Neural cell (in vitro differentiated cells): Measurements from ENCODE around the gene NELL1. TPM values are rescaled to one million over a fixed set of nuclear protein-coding genes. Genes with fewer than 3 reads are reported as not detected.

Experiments
- H2AFZ ChIP-seq: fragments of 200-600, 300-800 bp; sonication (generic), shearing (Covaris generic); 2 replicates; pipeline ENCODE4 v1.6.0; 2014; ENCODE audit warnings: low read depth, mild to moderate bottlenecking, antibody characterized with exemption, low read length, moderate library complexity
- H3F3A ChIP-seq: fragments of 200-600 bp; shearing (Covaris generic); 2 replicates; pipeline ENCODE4 v1.6.1; 2016; ENCODE audit warnings: mild to moderate bottlenecking, moderate library complexity, mixed read lengths, antibody characterized with exemption, low read length; ENCODE audit not compliant: insufficient read depth, poor library complexity, severe bottlenecking
- H3K27ac ChIP-seq: fragments of 200-600, 300-800 bp; sonication (generic), shearing (Covaris generic); 2 replicates; pipeline ENCODE4 v1.5.1; 2014; ENCODE audit warnings: mild to moderate bottlenecking, low read length, moderate library complexity
- H3K27me3 ChIP-seq: fragments of 300-800, 200-600 bp; sonication (generic), shearing (Covaris generic); 2 replicates; pipeline ENCODE4 v1.6.0; 2014; ENCODE audit warnings: mild to moderate bottlenecking, low read depth, low read length, moderate library complexity; ENCODE audit not compliant: insufficient read depth
- H3K36me3 ChIP-seq: fragments of 300-800, 200-600 bp; sonication (generic), shearing (Covaris generic); 2 replicates; pipeline ENCODE4 v1.5.1; 2014; ENCODE audit warnings: mild to moderate bottlenecking, antibody characterized with exemption, low read length, moderate library complexity; ENCODE audit not compliant: insufficient read depth
- H3K4me2 ChIP-seq: fragments of 300-800, 200-600 bp; sonication (generic), shearing (Covaris generic); 2 replicates; pipeline ENCODE4 v1.6.0; 2014; ENCODE audit warnings: mild to moderate bottlenecking, low read length
- H3K4me3 ChIP-seq: fragments of 300-800, 200-600 bp; sonication (generic), shearing (Covaris generic); 2 replicates; pipeline ENCODE4 v1.5.1; 2014; ENCODE audit warnings: mild to moderate bottlenecking, low read length, moderate library complexity
- H3K79me2 ChIP-seq: fragments of 200-600 bp; shearing (Covaris generic); replicated peaks from 2 replicates; pipeline ENCODE4 v1.6.0; 2014; ENCODE audit warnings: mild to moderate bottlenecking, low read length, moderate library complexity; ENCODE audit not compliant: insufficient read depth
- H3K9ac ChIP-seq: fragments of 300-800, 200-600 bp; sonication (generic), shearing (Covaris generic); 2 replicates; pipeline ENCODE4 v1.6.1; 2016; ENCODE audit warnings: mild to moderate bottlenecking, low read length, mixed read lengths
- H3K9me2 ChIP-seq: fragments of 200-600 bp; shearing (Covaris generic); 2 replicates; pipeline ENCODE4 v1.6.1; 2016; ENCODE audit warnings: mild to moderate bottlenecking, low read length, mixed read lengths; ENCODE audit not compliant: insufficient read depth
- H3K9me3 ChIP-seq: fragments of 200-600, 300-800 bp; sonication (generic), shearing (Covaris generic); 2 replicates; pipeline ENCODE4 v1.6.1; 2016; ENCODE audit warnings: mild to moderate bottlenecking, mixed run types, low read length, moderate library complexity, mixed read lengths
- H4K20me1 ChIP-seq: fragments of 200-600 bp; shearing (Covaris generic); 2 replicates; pipeline ENCODE4 v1.6.1; 2016; ENCODE audit warnings: mild to moderate bottlenecking, mixed run types; ENCODE audit not compliant: insufficient read depth
- EP300 ChIP-seq: fragments of 450-650 bp; conservative IDR thresholded peaks from 2 replicates; pipeline ENCODE4 v1.6.1; 2014; ENCODE audit warnings: antibody characterized with exemption, mild to moderate bottlenecking, moderate library complexity; ENCODE audit not compliant: poor library complexity, severe bottlenecking
- EZH2 ChIP-seq: fragments of 200-600, 300-800 bp; shearing (Covaris generic), sonication (generic); IDR thresholded peaks from 2 replicates; pipeline ENCODE4 v1.6.1; 2014; ENCODE audit warnings: antibody characterized with exemption, low read length, borderline replicate concordance, mild to moderate bottlenecking; ENCODE audit not compliant: insufficient read depth, poor library complexity, severe bottlenecking
- MXI1 ChIP-seq: fragments of 450-650 bp; conservative IDR thresholded peaks from 2 replicates; pipeline ENCODE4 v1.6.1; 2014; ENCODE audit warnings: antibody characterized with exemption, mild to moderate bottlenecking; ENCODE audit not compliant: poor library complexity, severe bottlenecking
- POLR2AphosphoS5 ChIP-seq: IDR thresholded peaks from 2 replicates; pipeline ENCODE4 v1.6.1; 2012
- RAD21 ChIP-seq: fragments of 450-650 bp; conservative IDR thresholded peaks from 2 replicates; pipeline ENCODE4 v1.6.1; 2014; ENCODE audit warnings: antibody characterized with exemption, mild to moderate bottlenecking, moderate library complexity
- REST ChIP-seq: IDR thresholded peaks from 2 replicates; pipeline ENCODE4 v1.6.1; 2012; ENCODE audit warnings: borderline replicate concordance
- SMC3 ChIP-seq: fragments of 450-650 bp; conservative IDR thresholded peaks from 2 replicates; pipeline ENCODE4 v1.6.1; 2014; ENCODE audit warnings: antibody characterized with exemption, mild to moderate bottlenecking, moderate library complexity; ENCODE audit not compliant: poor library complexity
- TAF1 ChIP-seq: IDR thresholded peaks from 2 replicates; pipeline ENCODE4 v1.6.1; 2012; ENCODE audit warnings: low read depth
- polyA plus RNA-seq: library from polyadenylated mRNA; depleted of rRNA; stranded (reverse); fragments of >200 nt; gene quantifications from 2 replicates; pipeline ENCODE4 v1.2.3, GENCODE V29; 2014
- TF ChIP-seq, protein P1 (sequence below): fragments of 450-650 bp; IDR thresholded peaks from 2 replicates; pipeline ENCODE4 v1.5.1; 2014; ENCODE audit warnings: antibody characterized with exemption, mild to moderate bottlenecking, moderate library complexity; ENCODE audit not compliant: poor library complexity, severe bottlenecking

The NELL1 gene
- polyA plus RNA-seq, 1 donor from 2014 or later: 70.4 TPM

DNA sequence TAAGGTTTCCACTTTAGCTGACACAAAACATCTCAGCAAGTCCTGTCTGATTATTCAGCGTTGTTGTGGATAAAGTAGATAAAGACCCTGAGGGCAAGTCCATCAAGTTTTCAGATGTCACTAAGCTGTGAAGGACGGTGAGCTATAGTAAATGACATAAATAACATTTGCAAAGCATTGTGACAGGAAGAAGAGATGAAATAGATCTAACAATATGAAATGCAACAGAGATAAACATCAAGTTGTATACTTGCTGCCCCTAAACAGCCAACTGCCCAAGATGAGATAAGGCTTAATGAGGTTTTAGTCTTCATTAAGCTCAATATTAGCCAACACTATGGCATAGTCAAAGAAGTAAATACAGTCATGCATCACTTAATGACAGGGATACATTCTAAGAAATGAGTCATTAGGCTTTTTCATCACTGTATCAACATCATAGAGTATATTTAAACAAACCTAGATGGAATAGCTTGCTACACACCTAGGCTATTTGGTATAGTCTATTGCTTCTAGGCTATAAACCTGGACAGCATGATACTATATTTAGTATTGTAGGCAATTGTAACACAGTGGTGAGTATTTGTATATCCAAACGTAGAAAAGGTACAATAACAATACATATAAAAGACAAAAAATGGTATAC, 898.4 kb downstream of the NELL1 start:
- no peak overlapping the region for H2AFZ ChIP-seq
- H3K9me3 ChIP-seq: no peaks in the 10 kb centered on the region
- H3K27ac ChIP-seq: peak overlapping the region; percentile 59
- H3K27me3 ChIP-seq: no peaks in the 10 kb centered on the region
- no peaks in the 10 kb centered on the region for H3K79me2 ChIP-seq
- H3K9ac ChIP-seq: no peak overlapping the region
- no peak overlapping the region for H3K4me3 ChIP-seq
- H3K4me2 ChIP-seq: no peak overlapping the region
- no peaks in the 10 kb centered on the region for H3K9me2 ChIP-seq
- H3F3A ChIP-seq: no peaks in the 10 kb centered on the region
- H4K20me1 ChIP-seq: no peaks in the 10 kb centered on the region
- TF ChIP-seq EP300 (peak; percentile 86), POLR2AphosphoS5 (peak; percentile 76), TAF1 (no peak)
- H3K36me3 ChIP-seq: no peaks in the 10 kb centered on the region

DNA sequence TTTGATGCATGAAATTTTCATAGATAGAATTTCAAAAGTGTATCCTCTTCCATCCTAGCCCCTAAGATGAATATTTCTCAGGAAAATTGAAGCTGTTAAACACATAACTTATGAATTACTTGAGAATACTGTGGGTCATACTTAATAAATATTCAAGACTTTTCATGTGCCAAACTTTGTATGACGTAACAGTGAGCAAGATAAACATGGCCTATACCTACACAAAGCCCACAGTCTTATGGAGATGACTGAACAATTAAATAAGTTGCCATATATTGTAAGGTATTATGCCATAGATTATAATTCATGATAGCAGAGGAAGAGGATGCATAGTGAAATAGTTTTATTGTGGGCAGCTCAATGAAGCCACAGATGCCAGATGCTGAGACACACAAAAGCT, 902.8 kb downstream of the NELL1 start:
- Histone ChIP-seq H3K36me3 (no peaks in the 10 kb centered on the region), H2AFZ (no peak overlapping the region), H4K20me1 (no peaks in the 10 kb centered on the region), H3K9me2 (no peaks in the 10 kb centered on the region), H3K4me2 (no peak overlapping the region), H3K79me2 (no peaks in the 10 kb centered on the region), H3K27me3 (no peaks in the 10 kb centered on the region), H3K4me3 (no peak overlapping the region), H3K9me3 (no peaks in the 10 kb centered on the region), H3F3A (no peaks in the 10 kb centered on the region), H3K9ac (no peak overlapping the region), H3K27ac (no peak overlapping the region)
- TF ChIP-seq REST: no peak

DNA sequence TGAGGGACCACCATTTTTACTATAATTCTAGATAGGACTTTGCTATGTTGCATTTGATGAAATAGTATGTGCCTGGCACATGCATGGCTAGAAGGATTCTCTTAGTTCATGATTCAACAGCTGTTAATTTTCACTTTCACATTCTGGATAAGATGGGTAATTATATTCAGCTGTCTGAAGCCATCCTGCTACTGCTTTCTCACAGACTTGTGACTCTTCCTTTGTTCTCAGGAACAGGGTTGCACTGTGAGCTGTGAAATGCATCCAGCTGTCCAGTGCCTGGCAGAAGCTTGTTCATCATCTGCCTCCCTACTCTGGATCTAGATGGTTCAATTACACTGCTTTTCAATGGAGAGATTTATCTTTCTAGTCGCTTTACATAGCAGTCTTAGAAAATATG, 913.4 kb downstream of the NELL1 start:
- no peak overlapping the region for H3K9ac ChIP-seq
- no peak overlapping the region for H2AFZ ChIP-seq
- H3K36me3 ChIP-seq: no peaks in the 10 kb centered on the region
- no peaks in the 10 kb centered on the region for H3F3A ChIP-seq
- H3K27me3 ChIP-seq: no peaks in the 10 kb centered on the region
- H4K20me1 ChIP-seq: no peaks in the 10 kb centered on the region
- H3K27ac ChIP-seq: no peak overlapping the region
- TF ChIP-seq TAF1 (no peak), SMC3 (no peak), RAD21 (no peak), POLR2AphosphoS5 (no peak), MXI1 (no peak), EZH2 (no peak), EP300 (no peak), REST (no peak)
- TF ChIP-seq, protein P1, sequence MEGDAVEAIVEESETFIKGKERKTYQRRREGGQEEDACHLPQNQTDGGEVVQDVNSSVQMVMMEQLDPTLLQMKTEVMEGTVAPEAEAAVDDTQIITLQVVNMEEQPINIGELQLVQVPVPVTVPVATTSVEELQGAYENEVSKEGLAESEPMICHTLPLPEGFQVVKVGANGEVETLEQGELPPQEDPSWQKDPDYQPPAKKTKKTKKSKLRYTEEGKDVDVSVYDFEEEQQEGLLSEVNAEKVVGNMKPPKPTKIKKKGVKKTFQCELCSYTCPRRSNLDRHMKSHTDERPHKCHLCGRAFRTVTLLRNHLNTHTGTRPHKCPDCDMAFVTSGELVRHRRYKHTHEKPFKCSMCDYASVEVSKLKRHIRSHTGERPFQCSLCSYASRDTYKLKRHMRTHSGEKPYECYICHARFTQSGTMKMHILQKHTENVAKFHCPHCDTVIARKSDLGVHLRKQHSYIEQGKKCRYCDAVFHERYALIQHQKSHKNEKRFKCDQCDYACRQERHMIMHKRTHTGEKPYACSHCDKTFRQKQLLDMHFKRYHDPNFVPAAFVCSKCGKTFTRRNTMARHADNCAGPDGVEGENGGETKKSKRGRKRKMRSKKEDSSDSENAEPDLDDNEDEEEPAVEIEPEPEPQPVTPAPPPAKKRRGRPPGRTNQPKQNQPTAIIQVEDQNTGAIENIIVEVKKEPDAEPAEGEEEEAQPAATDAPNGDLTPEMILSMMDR: no peak
- no peaks in the 10 kb centered on the region for H3K9me3 ChIP-seq
- no peak overlapping the region for H3K4me2 ChIP-seq
- H3K79me2 ChIP-seq: no peaks in the 10 kb centered on the region
- H3K4me3 ChIP-seq: no peak overlapping the region
- H3K9me2 ChIP-seq: no peaks in the 10 kb centered on the region
